ENCODE measurements around the gene OR4M1.
"Not testable (repeated sequence)": the region's sequence is repeated elsewhere in the genome, so short reads cannot be mapped to it uniquely, and the experiment has no call there.

OR4M1 gene

GRCh38 chr14:19823765-19824164, 50.5 kb downstream of the OR4M1 start:
- DNase-seq, result no peak

- not testable (repeated sequence) for DNase-seq
Measured at GRCh38 chr14:19827626-19828244, 54.4 kb downstream of the OR4M1 start.

- DNase-seq, result no peak
Measured at GRCh38 chr14:19828314-19828713, 55.0 kb downstream of the OR4M1 start.
